GM21619 (cell line): Measurements from ENCODE around the gene XIRP1.

Source experiments
- ATAC-seq: cut with Tn5 transposase; IDR thresholded peaks from one replicate; pipeline ENCODE4 v1.9.1; 2021; ENCODE audit not compliant: unreplicated experiment

XIRP1 gene

DNA sequence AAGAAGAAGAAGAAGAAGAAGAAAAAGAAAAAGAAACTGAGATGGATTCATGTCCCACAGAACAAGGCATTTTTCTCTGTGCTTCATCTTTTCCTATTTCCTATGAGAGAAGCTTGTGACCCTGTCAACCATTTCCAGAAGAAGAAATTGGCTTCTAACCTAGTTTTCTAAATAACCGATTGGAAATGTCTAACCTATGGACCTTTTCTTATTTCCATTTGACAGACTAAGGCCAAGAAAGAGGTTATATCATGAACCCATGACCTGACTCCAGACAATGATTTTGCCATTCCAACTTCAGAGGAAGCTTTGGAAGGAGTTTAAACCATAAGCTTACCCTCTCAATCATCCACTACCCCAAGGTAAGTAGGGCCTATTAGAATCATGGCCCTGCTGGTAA, 22.7 kb downstream of the XIRP1 start:
- ATAC-seq = no peak

DNA sequence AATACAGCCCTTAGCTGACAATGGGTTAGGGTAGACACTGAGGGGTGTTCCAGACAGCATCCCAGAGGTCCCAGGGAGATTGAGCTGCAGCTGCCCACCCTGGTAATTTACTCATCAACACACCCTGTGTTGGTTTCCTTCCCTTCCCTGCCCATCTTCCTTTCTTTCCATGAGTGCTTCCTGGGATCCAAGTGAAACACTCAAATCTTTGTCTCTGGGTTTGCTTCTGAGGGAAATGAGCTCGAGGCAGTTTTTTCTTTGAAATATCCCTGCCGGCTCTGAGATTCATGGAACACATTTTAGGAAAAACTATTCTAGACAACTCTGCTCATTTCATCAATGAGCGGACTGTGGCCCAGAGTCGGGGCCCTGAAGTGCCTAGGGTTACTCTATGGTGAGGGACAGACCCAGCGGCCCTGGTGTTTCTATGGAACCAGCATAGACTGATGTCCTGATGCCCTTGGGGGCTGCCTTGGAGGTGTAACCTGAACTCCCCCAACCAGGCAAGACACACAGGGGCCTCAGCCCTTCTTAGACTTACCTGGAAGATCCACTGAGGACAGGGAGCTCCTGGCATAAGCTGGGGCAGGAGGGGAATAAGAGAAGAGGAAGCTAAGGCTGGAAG, 24.1 kb downstream of the XIRP1 start:
- ATAC-seq = no peak

DNA sequence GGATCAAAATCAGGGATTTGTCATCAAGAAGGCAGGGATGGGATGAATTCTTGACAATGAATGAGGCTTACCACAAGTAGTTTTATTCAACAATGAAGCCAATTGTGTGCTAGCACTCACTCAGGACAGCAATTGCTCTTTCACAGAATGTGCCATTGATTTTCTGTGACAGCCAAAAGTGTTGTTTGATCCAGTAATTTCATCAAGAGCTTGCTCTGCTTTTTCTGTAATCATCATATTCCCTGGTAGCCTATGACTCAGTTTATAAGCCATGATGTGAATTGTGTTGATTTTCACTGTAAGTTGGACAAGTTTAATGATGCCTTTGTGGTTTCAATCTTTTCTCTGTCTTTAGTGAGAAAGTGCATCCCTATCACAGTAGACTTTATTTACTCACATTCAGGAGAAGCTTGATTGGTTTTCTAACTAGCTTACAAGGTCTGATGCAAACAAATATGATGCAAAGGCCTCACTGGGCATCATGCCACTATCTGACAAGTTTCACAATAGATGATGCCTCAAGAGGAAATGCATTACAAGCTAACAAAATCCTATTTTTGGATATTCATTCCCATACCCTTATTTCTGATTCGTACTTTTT, 25.4 kb downstream of the XIRP1 start:
- no peak for ATAC-seq

DNA sequence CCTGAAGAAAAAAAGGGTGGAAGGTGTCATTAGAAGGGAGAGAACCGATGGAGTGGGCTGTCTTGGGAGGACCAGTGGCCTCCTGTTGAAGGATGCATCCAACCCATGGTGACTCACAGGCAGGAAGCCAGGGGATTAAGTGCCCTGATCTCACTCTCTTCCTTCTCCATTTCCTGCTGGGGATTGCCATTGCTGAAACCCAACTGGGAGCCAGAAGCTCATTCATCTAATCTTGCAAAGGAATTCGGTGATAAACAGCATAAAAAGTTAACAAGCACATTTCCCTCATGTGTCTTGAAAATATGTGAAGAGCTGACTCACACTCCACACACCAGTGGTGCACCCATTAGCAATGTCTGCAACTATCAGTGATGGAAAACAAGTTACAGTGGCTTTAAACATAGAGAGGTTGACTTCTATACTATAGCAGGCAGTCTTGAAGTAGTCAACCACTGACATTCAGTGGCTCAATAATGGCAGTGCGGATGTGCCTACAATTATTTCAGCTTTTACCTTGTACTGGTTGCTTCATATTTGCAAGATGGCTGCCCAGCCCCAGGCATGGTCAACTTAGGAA, 26.2 kb downstream of the XIRP1 start:
- no peak for ATAC-seq

DNA sequence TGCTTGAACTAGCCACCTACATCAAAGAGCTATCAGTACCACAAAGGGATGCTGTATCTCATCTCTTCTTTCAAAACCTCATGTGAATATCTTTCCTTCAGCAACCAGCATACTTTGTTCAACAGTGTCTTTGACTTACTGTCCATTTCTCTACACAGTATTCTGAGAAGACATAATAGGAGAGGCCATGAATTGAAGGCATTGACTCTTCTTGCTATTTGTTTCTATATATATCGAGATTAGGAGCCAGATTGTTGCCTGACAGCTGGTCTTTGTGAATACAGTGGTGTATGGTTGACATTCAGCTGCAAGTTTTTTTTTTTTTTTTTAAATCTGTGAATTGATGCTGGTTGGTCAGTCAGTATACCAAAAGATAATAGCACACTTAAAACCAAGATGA, 26.9 kb downstream of the XIRP1 start:
- ATAC-seq = no peak

DNA sequence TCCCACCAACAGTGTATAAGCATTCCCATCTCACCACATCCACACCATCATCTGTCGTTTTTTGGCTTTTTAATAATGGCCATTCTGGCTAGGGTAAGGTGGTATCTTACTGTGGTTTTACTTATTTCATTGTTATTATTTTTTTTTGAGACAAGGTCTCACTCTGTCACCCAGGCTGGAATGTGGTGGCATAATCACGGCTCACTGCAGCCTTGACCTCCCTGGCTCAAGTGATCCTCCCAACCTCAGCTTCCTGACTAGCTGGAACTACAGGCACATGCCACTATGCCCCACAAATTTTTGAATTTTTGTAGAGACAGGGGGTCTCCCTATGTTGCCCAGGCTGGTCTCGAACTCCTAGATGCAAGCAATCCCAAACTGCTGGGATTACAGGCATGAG, 28.0 kb downstream of the XIRP1 start:
- no peak for ATAC-seq

DNA sequence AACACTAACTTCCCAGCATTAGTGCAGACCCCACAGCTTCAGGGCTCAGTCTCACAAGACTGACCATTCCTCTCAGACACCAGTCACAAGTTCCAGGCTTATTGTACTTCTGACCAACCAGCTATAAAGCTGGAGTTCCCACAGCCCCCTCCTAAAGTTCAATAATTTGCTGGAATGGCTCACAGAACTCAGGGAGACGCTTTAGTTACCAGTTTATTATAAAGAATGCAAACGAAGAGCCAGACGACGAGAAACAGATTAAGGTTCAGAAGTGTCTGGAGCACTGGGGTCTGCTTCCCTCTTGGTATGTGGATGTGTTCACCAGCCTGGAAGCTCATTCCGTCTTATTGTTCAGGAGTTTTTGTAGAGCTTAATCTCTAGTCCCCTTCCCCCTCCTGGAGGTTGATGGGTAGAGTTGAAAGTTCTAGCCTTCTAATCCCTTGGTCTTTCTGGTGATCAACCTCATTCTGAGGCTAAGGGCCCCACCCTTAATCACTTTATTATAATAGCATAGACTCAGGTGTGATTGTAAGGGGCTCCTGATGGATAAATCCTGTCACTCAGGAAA, 34.2 kb downstream of the XIRP1 start:
- no peak for ATAC-seq

DNA sequence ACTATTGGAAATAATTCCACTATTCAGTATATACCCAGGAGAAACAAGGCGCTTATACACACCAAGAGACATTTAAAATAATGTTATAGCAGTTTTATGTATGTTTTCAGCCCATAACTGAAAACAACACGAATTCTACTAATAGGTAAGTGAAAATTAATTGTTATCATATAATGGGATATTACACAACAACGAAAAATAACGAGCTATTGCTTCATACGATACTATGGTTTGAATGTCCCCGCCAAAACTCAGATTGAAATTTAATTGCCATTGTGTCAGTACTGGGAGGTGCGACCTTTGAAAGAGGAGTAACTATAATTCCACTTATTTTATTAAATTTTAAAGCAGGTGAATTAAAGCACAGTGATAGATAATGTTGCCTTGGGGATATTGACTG, 35.0 kb downstream of the XIRP1 start:
- no peak for ATAC-seq

DNA sequence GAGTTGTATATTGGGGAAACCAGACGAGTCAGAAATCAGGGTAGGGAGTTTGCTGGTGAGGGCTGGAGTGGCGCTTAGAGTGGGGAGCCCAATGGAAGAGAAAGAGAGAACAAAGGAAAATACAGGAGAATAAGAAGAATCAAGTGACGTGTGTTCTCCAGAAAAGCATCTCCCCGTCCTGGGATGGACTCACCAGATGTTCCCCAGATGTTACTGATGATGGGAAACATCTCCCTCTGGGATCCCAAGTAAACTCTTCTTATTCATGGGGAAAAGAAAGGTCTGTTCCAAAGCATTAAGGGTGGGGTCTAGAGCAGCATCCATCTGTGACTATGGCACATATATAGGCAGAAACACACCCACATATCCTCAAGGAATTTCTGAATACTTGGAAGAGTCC, 36.0 kb downstream of the XIRP1 start:
- ATAC-seq = no peak

DNA sequence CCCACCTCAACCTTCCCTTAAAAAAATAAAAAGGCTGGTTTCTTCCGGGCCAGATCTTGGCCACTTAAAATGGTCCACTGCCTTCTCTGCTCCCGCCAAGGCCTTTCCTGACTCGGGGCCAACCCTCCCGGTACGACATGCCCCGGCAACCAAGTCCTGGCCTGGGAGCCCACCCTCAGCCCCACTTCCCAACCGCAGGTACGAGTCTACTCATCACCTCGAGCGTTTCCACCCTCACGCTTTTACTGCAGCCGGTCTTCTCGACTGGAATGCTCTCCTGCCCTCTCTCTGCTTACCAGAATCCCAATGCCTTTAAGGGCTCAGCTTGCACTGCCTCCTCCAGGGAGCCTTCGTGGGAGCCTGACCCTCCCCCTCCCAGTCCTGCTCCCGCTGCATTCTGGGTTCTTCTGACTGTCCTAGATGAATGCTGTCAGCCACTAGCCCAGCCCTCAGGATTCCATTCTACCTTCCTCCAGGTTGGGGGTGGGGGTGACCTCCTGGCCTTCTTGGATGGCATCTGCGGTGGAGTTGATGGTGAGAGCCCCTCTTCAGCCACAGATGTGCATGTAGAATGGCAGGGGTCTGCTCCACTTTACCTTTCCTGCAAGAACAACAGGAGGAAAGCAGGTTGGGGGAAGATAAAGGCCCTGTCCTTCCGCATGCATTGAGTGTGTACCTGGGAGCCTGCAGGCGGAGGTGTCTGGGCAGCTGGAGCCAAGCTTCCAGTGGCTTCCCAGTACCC, 37.9 kb downstream of the XIRP1 start:
- no peak for ATAC-seq

DNA sequence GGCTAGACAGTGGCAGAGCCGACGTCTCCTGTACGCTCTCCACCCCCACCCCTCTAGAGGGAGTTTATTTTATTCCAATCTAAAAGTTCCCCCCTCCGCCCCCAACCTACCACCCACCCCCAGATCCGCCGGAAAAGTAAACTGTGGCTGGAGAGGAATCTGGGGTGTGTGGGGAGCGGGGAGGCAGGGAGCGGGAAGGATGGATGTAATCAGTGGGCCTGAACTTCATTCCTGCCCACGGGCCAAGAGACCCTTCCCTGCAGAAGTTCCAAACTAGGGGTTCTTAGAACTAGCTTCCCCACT, 38.5 kb downstream of the XIRP1 start:
- ATAC-seq = no peak

DNA sequence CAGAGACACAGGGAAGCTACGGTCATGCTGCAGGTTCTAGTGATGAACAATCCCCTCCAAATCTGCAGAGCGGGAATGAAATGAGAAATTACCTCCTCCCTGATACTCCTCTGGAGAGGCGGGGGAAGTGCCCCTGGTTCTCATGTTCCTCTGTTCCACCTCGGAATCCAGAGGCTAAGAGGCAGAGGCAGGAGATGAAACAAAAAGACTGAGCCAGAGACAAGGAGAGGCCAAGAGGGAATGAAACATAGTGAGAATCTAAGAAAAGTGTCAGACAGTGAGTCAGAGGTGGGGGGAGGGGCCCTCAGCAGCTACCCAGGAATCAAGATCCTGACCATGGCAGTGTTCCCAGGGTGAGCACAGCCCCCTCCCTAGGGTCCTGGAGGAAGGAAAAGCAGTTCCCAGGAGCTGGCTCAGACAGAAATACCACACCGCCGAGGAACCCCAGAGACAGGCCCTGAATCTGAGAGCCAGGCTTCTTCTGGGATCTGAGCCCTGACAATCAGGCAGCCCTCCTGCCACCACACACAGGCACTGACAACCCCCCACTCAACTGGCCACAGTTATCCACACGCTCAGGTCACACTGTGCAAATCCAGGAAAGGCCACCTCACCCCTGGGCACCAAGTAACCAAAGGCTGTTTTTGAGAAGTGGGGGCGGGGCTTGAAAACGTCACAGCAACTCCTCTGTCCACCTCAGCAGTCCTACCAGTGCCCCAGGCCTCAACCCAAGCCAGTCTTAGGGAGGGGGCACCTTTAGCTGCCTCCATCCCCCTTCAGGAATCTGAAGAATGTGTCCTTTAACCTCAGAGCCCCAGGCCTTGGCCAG, 41.4 kb downstream of the XIRP1 start:
- ATAC-seq = no peak

DNA sequence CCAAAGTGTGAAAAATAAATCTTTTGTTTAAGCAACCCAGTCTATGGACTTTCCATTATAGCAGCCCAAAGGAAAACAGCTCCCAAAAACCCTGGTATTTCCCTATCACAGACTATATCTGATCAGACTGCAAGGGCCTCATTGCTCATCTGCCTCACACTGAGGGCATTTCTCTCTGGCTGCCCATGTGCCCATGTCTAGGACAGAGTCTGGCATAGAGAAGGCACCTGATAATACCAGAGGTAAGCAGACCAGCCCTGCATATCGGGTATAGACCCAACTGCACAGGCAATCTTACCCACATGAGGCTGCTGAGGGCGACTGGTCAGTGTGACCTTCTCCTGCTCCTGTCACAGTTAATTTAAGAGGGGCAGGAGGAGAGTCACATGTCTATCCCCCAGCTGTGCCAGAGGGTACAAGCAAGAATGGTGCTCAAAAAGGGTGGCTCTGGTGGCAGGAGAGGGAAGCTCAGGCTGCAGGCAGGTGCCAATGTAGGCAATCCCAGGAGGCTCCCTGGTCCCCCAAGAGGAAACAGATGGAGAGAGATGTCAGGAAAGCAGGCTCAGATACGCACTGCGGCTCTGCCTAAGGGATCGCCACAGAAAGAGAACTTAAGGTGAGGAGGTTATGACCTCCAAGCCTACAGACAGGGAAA, 42.1 kb downstream of the XIRP1 start:
- ATAC-seq = no peak

DNA sequence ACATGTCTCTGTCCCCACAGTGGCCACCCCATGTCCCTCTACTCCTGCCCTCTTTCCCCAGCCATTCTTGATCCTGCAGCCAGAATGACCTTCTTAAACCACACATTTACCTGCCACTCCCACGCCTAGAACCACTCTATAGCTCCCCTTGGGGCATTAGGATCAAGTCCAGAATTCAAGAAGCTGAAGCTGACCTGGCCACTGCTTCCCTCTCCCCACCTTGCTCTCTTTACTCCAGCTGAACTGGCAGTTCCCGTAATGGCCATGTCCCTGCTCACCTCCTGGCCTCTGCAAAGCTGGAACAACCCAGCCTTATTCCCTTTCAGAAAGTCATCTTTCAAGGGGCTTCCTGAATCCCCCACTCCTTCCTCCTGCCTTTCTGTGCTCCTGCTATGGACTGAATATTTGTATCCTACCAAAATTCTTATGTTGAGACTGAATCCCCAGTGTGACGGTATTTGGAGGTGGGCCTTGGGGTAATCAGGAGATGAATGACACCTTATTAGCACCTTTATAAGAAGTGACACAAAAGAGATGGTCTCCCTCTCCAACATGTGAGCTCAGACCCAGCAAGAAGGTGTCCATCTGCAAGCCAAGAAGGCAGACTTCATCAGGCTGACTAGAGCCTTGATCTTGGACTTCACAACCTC, 42.8 kb downstream of the XIRP1 start:
- no peak for ATAC-seq

DNA sequence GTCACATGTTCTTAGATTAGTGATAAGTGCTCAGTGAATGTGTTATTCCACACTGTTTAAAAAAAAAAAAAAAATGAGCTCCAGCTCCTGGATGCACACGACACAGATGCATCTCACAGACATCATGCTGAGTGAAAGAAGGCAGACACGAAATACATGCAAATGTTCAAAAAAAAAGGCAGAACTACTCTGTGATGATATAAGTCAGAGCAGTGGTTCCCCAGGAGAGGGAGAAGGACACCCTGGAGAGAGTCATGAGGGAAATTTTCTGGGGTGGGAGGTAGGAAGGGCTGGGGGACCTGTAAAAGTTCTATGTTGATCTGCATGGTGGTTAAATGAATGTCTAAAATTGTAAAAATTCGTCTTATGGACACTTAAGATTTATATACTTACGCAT, 43.3 kb downstream of the XIRP1 start:
- no peak for ATAC-seq

DNA sequence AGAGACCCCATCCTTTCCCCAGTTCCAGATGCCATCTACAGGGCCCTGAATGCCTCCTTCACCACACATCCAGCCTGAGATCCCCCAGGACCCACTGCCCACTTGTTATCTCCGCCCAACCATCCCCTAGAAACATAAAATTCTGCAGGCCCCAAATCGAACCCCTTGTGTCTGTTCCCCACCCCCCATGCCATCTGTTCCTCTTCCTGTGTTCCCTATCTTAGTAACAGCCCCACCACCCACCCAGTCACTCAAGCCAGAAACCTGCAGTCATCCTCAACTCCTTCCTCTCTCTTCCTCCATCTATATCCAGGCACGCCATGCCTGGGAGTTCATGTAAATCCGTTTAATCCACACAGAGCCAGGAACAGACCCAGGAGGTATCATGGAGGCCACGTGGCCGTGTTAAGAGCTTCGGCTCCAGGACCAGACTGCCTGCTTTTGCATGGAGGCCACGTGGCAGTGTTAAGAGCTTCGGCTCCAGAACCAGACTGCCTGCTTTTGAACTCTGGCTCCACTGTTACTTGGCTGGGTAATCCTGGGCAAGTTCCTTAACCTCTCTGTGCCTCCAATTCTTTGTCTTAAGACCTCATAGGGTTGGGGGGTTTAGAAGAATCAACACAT, 43.8 kb downstream of the XIRP1 start:
- ATAC-seq = no peak

DNA sequence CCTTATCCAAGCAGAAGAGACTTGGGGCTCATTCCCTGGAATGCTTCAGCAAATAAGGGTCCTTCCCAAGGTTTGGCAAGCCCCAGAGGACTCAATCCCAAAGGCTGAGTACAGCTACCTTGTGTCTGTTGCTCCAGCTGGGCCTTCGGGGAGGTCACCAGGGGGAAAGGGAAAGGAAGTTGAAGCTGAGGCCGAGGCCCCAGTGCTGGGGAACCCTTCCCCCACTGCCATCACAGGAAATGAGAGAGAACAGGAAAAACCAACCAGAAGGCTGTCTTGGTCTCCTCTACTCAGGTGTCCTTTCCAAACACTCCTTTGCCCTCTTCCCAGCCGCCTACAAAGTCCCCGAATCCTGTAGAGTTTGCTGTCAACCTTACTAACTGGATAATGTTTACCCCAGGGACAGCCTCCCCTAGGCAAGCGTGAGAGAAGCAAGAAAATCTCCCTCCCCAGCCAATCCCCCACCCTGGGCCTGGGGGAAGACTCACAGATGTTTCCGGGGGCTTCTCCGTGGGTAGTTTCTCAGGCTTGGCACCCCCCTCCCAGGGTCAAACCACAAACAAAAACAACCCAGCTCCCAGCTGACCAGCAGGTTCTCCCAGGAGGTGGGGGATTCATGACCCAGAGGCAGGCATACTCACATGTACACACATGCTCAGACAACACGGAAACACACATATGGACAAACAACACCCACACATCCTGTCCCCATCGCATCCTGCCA, 44.5 kb downstream of the XIRP1 start:
- peak; percentile 26 for ATAC-seq

DNA sequence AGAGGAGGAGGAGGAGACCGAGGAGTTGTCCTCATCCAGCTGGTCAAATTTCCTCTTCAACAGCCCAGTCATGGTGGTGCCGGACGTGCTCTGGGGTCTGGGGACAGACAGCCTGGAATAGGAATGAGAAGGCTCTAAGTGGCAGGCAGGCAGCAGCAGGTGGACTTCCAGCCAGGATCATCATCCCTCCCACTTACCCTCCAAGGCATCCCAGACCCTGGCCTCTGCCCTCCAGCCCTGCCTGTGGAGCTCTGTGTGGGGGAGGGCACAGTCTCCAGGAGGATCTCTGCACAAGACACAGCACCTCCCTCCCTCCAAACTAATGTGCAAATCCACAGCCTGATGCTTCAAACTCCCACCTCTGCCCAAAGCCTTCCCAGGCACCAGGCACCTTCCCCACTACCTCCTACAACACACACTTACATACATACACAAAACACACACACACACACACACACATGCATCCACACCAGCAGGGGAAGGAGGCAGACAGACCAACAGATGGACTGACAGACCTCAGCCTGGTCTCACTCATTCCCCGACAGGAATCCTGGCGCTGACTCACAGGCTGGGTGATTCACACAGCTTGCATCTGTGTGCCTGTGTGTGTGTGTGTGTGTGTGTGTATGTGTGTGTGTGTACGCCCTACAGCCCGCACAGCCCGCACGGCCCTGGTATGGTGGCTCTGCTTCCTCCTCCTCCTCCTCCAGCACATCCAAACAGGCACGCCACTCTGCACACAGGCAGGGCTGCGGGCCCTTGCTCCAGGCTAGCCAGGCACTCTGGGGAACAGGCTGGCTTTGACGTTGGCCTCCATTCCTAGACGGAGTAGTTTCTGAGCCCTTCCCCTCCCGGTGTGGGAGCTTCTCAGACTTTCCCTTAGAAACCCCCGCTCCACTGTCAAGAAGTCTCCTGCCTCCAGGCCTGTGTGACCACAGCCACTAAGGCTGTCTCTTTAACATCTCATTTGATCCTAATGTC, 45.5 kb downstream of the XIRP1 start:
- no peak for ATAC-seq
